SK-N-MC (cell line): ENCODE results near the gene LGALSL.

ENCODE experiments used
- EZH2 ChIP-seq: fragments of 200-600 bp; sonication (generic); IDR thresholded peaks from one replicate; pipeline ENCODE4 v1.6.1; 2017; ENCODE audit warnings: antibody characterized with exemption
- FOXP2 ChIP-seq: optimal IDR thresholded peaks from 2 replicates; pipeline ENCODE3; 2011; ENCODE audit warnings: mild to moderate bottlenecking, moderate library complexity; ENCODE audit not compliant: insufficient read depth; ENCODE audit errors: extremely low read length, control extremely low read depth

DNA sequence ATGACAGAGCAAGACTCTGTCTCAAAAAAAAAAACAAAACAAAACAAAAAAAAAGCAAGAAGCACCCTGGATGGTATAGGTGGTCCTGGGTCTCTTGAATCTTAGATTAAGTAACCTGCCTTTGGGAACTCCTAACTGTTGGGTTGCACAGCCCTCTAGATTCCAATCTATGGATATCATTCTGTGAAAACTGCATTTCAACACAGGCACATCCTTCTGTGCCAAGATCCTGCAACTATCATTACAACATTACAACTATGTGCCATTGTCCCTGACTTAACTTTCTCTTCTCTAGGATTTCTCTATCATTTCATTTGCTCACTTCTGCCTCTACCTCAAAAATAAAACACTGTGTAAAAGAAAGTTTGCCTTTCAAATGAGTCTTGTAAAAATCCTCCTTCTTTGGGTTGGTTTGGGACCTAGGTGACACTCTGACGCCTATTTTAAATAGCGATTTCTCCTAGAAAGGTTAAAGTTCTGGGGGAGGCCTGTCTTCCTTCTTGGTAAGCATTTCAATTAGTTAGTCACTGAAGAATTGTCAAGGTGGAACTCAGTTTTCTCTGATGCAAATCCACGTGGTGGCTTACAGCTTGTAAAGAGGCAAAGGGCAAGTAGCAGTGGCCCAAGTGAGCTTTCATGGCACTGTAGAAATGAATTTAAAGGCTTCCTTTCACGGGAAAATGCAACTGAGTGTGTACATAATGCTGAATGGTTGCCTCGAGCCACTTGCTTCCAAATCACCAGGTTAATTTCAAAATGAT is 9.2 kb downstream of the LGALSL start:
- TF ChIP-seq EZH2, result no peak
- no peak for TF ChIP-seq FOXP2
